ENCODE results near the gene DNAJC3. TPM values are rescaled to one million over a fixed set of nuclear protein-coding genes. Genes with fewer than 3 reads are reported as not detected.

DNAJC3 gene
- polyA plus RNA-seq, 1 of the 3 experiments (the other 2 are of a cell fraction): 5.8 TPM

DNA sequence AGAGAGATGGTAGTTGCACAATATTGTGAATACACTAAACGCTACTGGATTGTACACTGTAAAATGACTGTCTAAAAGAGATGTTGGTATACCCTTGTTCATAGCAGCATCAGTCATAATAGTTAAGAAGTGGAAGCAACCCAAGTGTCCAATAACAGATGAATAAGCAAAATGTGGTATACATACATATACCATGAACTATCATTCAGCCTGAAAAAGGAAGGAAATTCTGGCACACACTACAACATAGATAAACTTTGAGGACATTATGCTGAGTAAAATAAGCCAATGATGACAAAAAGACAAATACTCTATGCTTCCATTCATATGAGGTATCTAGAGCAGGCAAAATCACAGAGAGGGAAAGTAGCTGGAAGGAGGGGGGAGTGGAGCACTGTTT lies 48.5 kb upstream of the DNAJC3 start:
- Histone ChIP-seq H4K20me1 (ENCODE audit: insufficient read depth) (no peaks in the 10 kb centered on the region), H3K9me2 (no peaks in the 10 kb centered on the region), H3F3A (replicated peaks; ENCODE audit: insufficient read depth) (peaks cover 7% of the 10 kb centered on the region), H3K36me3 (replicated peaks in 1 of 2; ENCODE audit: control insufficient read depth in 1 of 2, insufficient read depth in 2 of 2, low read length in 1 of 2) (peaks cover 67 to 71% of the 10 kb centered on the region in 2 experiments), H3K9ac (no peak overlapping the region), H3K4me3 (ENCODE audit: low read depth in 2 of 2, low read length in 1 of 2) (no peak overlapping the region), H3K4me2 (no peak overlapping the region), H3K4me1 (ENCODE audit: control insufficient read depth in 1 of 2, insufficient read depth in 2 of 2, low read depth in 1 of 2, low read length in 1 of 2) (no peaks in the 10 kb centered on the region), H2AFZ (ENCODE audit: low read depth) (no peak overlapping the region), H3K79me2 (ENCODE audit: insufficient read depth) (no peaks in the 10 kb centered on the region), H3K27me3 (ENCODE audit: insufficient read depth) (no peaks in the 10 kb centered on the region), H3K27ac (ENCODE audit: low read depth in 2 of 2, low read length in 1 of 2) (no peak overlapping the region), H3K9me3 (no peaks in the 10 kb centered on the region)
- WGBS (ENCODE audit: low lambda C conversion rate): 100% methylated on average over 1 of the region's 1 CpG
- no peak for DNase-seq
- CTCF ChIA-PET: no interaction called here
- TF ChIP-seq MEF2A (IDR thresholded peaks at IDR 0.05; ENCODE audit: borderline replicate concordance, low read depth) (no peak), FOSL2 (IDR thresholded peaks at IDR 0.05; ENCODE audit: borderline replicate concordance, low read depth) (no peak)
- POLR2A ChIA-PET: no interaction called here

DNA sequence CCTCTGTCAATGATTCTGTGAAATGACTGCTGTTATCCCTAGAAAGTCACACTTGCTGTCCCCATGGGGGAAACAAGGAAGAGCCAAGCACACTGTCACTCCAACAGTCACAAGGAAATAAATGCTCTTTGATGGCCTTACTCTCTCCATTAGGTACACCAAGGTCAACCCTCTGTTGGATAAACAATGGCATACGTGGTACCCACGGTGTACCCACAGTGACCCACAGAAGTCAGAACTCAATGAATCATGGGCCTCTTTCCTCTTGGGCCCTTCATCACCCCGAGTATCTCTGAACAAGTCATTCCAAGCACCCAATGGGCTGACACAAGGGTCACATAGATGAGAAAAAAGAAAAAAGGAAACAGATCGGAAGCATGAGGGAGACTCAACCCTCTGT lies 47.9 kb upstream of the DNAJC3 start:
- H4K20me1 ChIP-seq (ENCODE audit: insufficient read depth): no peaks in the 10 kb centered on the region
- H3K4me2 ChIP-seq: no peak overlapping the region
- no peaks in the 10 kb centered on the region for H3K4me1 ChIP-seq (ENCODE audit: control insufficient read depth in 1 of 2, insufficient read depth in 2 of 2, low read depth in 1 of 2, low read length in 1 of 2)
- H3K79me2 ChIP-seq (ENCODE audit: insufficient read depth): no peaks in the 10 kb centered on the region
- H3K36me3 ChIP-seq (replicated peaks in 1 of 2; ENCODE audit: control insufficient read depth in 1 of 2, insufficient read depth in 2 of 2, low read length in 1 of 2): peaks cover 64 to 72% of the 10 kb centered on the region in 2 experiments
- TF ChIP-seq FOXJ3 (CRISPR knock-in tag; IDR thresholded peaks at IDR 0.05) (no peak), MEF2A (IDR thresholded peaks at IDR 0.05; ENCODE audit: borderline replicate concordance, low read depth) (no peak), FOSL2 (IDR thresholded peaks at IDR 0.05; ENCODE audit: borderline replicate concordance, low read depth) (no peak), RAD21 (IDR thresholded peaks at IDR 0.05; ENCODE audit: low read length) (no peak)
- TF ChIP-seq, protein P1, sequence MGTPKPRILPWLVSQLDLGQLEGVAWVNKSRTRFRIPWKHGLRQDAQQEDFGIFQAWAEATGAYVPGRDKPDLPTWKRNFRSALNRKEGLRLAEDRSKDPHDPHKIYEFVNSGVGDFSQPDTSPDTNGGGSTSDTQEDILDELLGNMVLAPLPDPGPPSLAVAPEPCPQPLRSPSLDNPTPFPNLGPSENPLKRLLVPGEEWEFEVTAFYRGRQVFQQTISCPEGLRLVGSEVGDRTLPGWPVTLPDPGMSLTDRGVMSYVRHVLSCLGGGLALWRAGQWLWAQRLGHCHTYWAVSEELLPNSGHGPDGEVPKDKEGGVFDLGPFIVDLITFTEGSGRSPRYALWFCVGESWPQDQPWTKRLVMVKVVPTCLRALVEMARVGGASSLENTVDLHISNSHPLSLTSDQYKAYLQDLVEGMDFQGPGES (IDR thresholded peaks at IDR 0.05; ENCODE audit: low read depth, low read length): no peak
- TF ChIP-seq, protein P2, sequence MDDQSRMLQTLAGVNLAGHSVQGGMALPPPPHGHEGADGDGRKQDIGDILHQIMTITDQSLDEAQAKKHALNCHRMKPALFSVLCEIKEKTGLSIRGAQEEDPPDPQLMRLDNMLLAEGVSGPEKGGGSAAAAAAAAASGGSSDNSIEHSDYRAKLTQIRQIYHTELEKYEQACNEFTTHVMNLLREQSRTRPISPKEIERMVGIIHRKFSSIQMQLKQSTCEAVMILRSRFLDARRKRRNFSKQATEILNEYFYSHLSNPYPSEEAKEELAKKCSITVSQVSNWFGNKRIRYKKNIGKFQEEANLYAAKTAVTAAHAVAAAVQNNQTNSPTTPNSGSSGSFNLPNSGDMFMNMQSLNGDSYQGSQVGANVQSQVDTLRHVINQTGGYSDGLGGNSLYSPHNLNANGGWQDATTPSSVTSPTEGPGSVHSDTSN (IDR thresholded peaks at IDR 0.05): no peak
- H3K9me3 ChIP-seq: no peaks in the 10 kb centered on the region
- H3K9ac ChIP-seq: no peak overlapping the region
- no peak overlapping the region for H2AFZ ChIP-seq (ENCODE audit: low read depth)
- H3K27ac ChIP-seq (ENCODE audit: low read depth in 2 of 2, low read length in 1 of 2): no peak overlapping the region
- ChIA-PET POLR2A (no interaction called here), CTCF (no interaction called here)
- WGBS (ENCODE audit: low lambda C conversion rate): 73% methylated on average over 4 of the region's 4 CpGs
- H3K27me3 ChIP-seq (ENCODE audit: insufficient read depth): no peaks in the 10 kb centered on the region
- H3F3A ChIP-seq (replicated peaks; ENCODE audit: insufficient read depth): peaks cover 7% of the 10 kb centered on the region
- DNase-seq: no peak
- no peaks in the 10 kb centered on the region for H3K9me2 ChIP-seq
- no peak overlapping the region for H3K4me3 ChIP-seq (ENCODE audit: low read depth in 2 of 2, low read length in 1 of 2)

DNA sequence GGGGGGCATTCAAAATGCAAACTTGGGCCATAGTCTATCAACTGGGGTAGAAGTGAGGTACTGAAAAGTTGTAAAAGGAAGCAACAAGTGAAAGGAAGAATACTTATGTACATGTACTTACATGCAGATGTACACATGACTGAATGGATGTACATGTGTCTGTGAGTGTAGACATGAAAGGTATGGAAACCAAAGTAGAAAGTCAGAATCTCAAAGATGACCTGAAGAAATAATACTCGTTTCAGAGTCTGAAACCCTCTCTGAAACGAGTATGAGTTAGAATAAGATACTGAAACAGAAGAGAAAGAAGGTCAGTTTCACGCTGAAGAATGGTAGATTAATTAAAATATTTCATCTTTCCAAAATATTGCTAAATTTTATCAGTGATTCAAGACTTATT lies 46.3 kb upstream of the DNAJC3 start:
- Histone ChIP-seq H3K36me3 (replicated peaks in 1 of 2; ENCODE audit: control insufficient read depth in 1 of 2, insufficient read depth in 2 of 2, low read length in 1 of 2) (peaks cover 65 to 70% of the 10 kb centered on the region in 2 experiments), H3K4me1 (ENCODE audit: control insufficient read depth in 1 of 2, insufficient read depth in 2 of 2, low read depth in 1 of 2, low read length in 1 of 2) (no peaks in the 10 kb centered on the region), H2AFZ (ENCODE audit: low read depth) (no peak overlapping the region), H3K27ac (ENCODE audit: low read depth in 2 of 2, low read length in 1 of 2) (no peak overlapping the region), H3K79me2 (ENCODE audit: insufficient read depth) (no peaks in the 10 kb centered on the region), H3F3A (replicated peaks; ENCODE audit: insufficient read depth) (peaks cover 4% of the 10 kb centered on the region), H3K4me2 (no peak overlapping the region), H3K9me2 (no peaks in the 10 kb centered on the region), H3K9me3 (no peaks in the 10 kb centered on the region), H3K4me3 (ENCODE audit: low read depth in 2 of 2, low read length in 1 of 2) (no peak overlapping the region), H3K27me3 (ENCODE audit: insufficient read depth) (no peaks in the 10 kb centered on the region), H3K9ac (no peak overlapping the region), H4K20me1 (ENCODE audit: insufficient read depth) (no peaks in the 10 kb centered on the region)
- TF ChIP-seq CHD2 (IDR thresholded peaks at IDR 0.05; ENCODE audit: low read length, partially characterized antibody): no peak
- no peak for TF ChIP-seq NFIC (IDR thresholded peaks at IDR 0.05; ENCODE audit: borderline replicate concordance)
- TF ChIP-seq, protein P3, sequence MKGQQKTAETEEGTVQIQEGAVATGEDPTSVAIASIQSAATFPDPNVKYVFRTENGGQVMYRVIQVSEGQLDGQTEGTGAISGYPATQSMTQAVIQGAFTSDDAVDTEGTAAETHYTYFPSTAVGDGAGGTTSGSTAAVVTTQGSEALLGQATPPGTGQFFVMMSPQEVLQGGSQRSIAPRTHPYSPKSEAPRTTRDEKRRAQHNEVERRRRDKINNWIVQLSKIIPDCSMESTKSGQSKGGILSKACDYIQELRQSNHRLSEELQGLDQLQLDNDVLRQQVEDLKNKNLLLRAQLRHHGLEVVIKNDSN (IDR thresholded peaks at IDR 0.05; ENCODE audit: borderline replicate concordance, low read depth): no peak
- TF ChIP-seq TCF12 (IDR thresholded peaks at IDR 0.05): no peak
- TF ChIP-seq FOXM1 (IDR thresholded peaks at IDR 0.05; ENCODE audit: low read depth): no peak
- TF ChIP-seq TEAD4 (IDR thresholded peaks at IDR 0.05; ENCODE audit: borderline replicate concordance, insufficient read depth): no peak
- TF ChIP-seq, protein P4, sequence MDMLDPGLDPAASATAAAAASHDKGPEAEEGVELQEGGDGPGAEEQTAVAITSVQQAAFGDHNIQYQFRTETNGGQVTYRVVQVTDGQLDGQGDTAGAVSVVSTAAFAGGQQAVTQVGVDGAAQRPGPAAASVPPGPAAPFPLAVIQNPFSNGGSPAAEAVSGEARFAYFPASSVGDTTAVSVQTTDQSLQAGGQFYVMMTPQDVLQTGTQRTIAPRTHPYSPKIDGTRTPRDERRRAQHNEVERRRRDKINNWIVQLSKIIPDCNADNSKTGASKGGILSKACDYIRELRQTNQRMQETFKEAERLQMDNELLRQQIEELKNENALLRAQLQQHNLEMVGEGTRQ (IDR thresholded peaks at IDR 0.05; ENCODE audit: borderline replicate concordance, low read depth, low read length): no peak
- TF ChIP-seq EP300 (IDR thresholded peaks at IDR 0.05; ENCODE audit: borderline replicate concordance in 1 of 2, low read depth in 1 of 2, low read length in 1 of 2): no peak
- TF ChIP-seq RCOR1 (IDR thresholded peaks at IDR 0.05; ENCODE audit: low read length): no peak
- no peak for TF ChIP-seq RAD21 (IDR thresholded peaks at IDR 0.05; ENCODE audit: low read length)
- no peak for TF ChIP-seq POLR2AphosphoS5 (IDR thresholded peaks at IDR 0.05; ENCODE audit: low read depth, low read length)
- no peak for TF ChIP-seq MXI1 (IDR thresholded peaks at IDR 0.05; ENCODE audit: low read depth, low read length)
- no peak for TF ChIP-seq TAF1 (IDR thresholded peaks at IDR 0.05; ENCODE audit: borderline replicate concordance, low read depth, low read length)
- TF ChIP-seq FOSL2 (IDR thresholded peaks at IDR 0.05; ENCODE audit: borderline replicate concordance, low read depth): no peak
- TF ChIP-seq GATA2 (CRISPR knock-in tag; IDR thresholded peaks at IDR 0.05): no peak
- no peak for DNase-seq
- ChIA-PET CTCF (no interaction called here), POLR2A (no interaction called here)
- WGBS (ENCODE audit: low lambda C conversion rate): 92% methylated on average over 3 of the region's 3 CpGs
